OCI-LY7 (cell line): ENCODE measurements around the gene OPN1SW. TPM values are rescaled to one million over a fixed set of nuclear protein-coding genes. Genes with fewer than 3 reads are reported as not detected.

Experiments used
- BruUV-seq: library from RNA; stranded (reverse); fragments of 400-500 nt; replicated peaks from 2 replicates; lab custom pipeline; 2021; lab: Mats Ljungman, UMichigan
- CTCF ChIA-PET: fragments of 300-600 bp; sonication (Branson Sonifier 250); formaldehyde crosslinking; loops from one replicate; lab custom pipeline; 2022; ENCODE audit warnings: antibody characterized with exemption; ENCODE audit not compliant: unreplicated experiment; lab: Charles Lee
- POLR2A ChIA-PET: fragments of 300-600 bp; sonication (Branson Sonifier 250); formaldehyde crosslinking; loops from one replicate; lab custom pipeline; 2022; ENCODE audit warnings: antibody characterized with exemption; lab: Charles Lee
- DNase-seq: peaks from one replicate; pipeline ENCODE4 v3.0.0-alpha.2; 2015; ENCODE audit warnings: low spot score
- H2AFZ ChIP-seq: fragments of 200-600 bp; sonication (generic), shearing (Covaris generic); 2 replicates; pipeline ENCODE4 v1.6.1; 2014; ENCODE audit warnings: mild to moderate bottlenecking, antibody characterized with exemption, low read length, moderate library complexity
- H3K27ac ChIP-seq: fragments of 200-600 bp; sonication (generic); 2 replicates; pipeline ENCODE4 v1.5.1; 2014; ENCODE audit warnings: mixed run types, low read depth, mild to moderate bottlenecking, moderate library complexity, low read length, inconsistent platforms; ENCODE audit not compliant: poor library complexity, severe bottlenecking
- H3K36me3 ChIP-seq: fragments of 200-600 bp; sonication (generic); 2 replicates; pipeline ENCODE4 v1.6.1; 2014; ENCODE audit warnings: mild to moderate bottlenecking, antibody characterized with exemption, low read length, moderate library complexity, mixed read lengths; ENCODE audit not compliant: insufficient read depth
- H3K4me1 ChIP-seq: fragments of 200-600 bp; sonication (generic); 2 replicates; pipeline ENCODE4 v1.5.1; 2014; ENCODE audit warnings: mild to moderate bottlenecking, low read length; ENCODE audit not compliant: insufficient read depth, poor library complexity, severe bottlenecking
- H3K4me2 ChIP-seq: fragments of 200-600 bp; sonication (generic); 2 replicates; pipeline ENCODE4 v1.6.1; 2014; ENCODE audit warnings: mild to moderate bottlenecking, low read length
- H3K4me3 ChIP-seq: fragments of 200-600 bp; sonication (generic); 2 replicates; pipeline ENCODE4 v1.5.1; 2014; ENCODE audit warnings: mild to moderate bottlenecking, low read depth, low read length; ENCODE audit not compliant: poor library complexity, severe bottlenecking
- H3K79me2 ChIP-seq: fragments of 200-600 bp; sonication (generic); 2 replicates; pipeline ENCODE4 v1.6.1; 2016; ENCODE audit warnings: low read depth, mild to moderate bottlenecking, low read length, moderate library complexity, mixed read lengths; ENCODE audit not compliant: insufficient read depth
- H3K9me2 ChIP-seq: fragments of 200-600 bp; sonication (generic); 2 replicates; pipeline ENCODE4 v1.6.1; 2016; ENCODE audit warnings: mild to moderate bottlenecking, low read length, mixed read lengths; ENCODE audit not compliant: insufficient read depth
- H3K9me3 ChIP-seq: fragments of 200-600 bp; sonication (generic); 2 replicates; pipeline ENCODE4 v1.6.1; 2014; ENCODE audit warnings: mild to moderate bottlenecking, mixed run types, low read length, mixed read lengths
- H4K20me1 ChIP-seq: fragments of 200-600 bp; sonication (generic); 2 replicates; pipeline ENCODE4 v1.6.1; 2014; ENCODE audit warnings: mild to moderate bottlenecking, antibody characterized with exemption, low read length, moderate library complexity, mixed read lengths; ENCODE audit not compliant: insufficient read depth
- EZH2phosphoT487 ChIP-seq: fragments of 200-600 bp; sonication (generic); IDR thresholded peaks from 2 replicates; pipeline ENCODE4 v1.6.1; 2018; ENCODE audit warnings: low read depth, borderline replicate concordance, mild to moderate bottlenecking, mixed run types, antibody characterized with exemption, low read length, moderate library complexity, mixed read lengths
- intact Hi-C: fragments of 100-400 bp; cut with micrococcal nuclease; formaldehyde crosslinking; loops from one replicate; pipeline ENCODE4 v1.10.0; 2022; ENCODE audit not compliant: unreplicated experiment
- small RNA-seq: library from RNA; depleted of rRNA; stranded (forward); fragments of <200 nt; gene quantifications from one replicate; pipeline ENCODE3, GENCODE V24; 2014
- total RNA-seq, 2 experiments: library from RNA; depleted of rRNA in 1 of 2; stranded (reverse); fragments of >200 nt in 1 of 2; shearing (Covaris generic) in 1 of 2; gene quantifications; 2 replicates each; pipeline ENCODE4 v1.2.3, GENCODE V29; 2014 to 2022
- TF ChIP-seq, protein P1 (sequence below): fragments of 200-600 bp; sonication (generic); conservative IDR thresholded peaks from 2 replicates; pipeline ENCODE4 v1.5.1; 2014; ENCODE audit warnings: mild to moderate bottlenecking, antibody characterized with exemption, low read length, moderate library complexity, mixed read lengths

Gene OPN1SW
- total RNA-seq, 2 experiments from 2014 or later = not detected

- H2AFZ ChIP-seq = no peak overlapping the region
Observed at GRCh38 chr7:128725531-128725930, 50.1 kb downstream of the OPN1SW start.

GRCh38 chr7:128724743-128725142 is 50.9 kb downstream of the OPN1SW start:
- Histone ChIP-seq H3K79me2 (no peaks in the 10 kb centered on the region), H4K20me1 (no peaks in the 10 kb centered on the region), H3K4me2 (no peak overlapping the region), H3K27ac (no peak overlapping the region), H3K4me3 (no peak overlapping the region), H2AFZ (no peak overlapping the region), H3K4me1 (no peaks in the 10 kb centered on the region), H3K9me3 (no peaks in the 10 kb centered on the region), H3K36me3 (no peaks in the 10 kb centered on the region), H3K9me2 (no peaks in the 10 kb centered on the region)
- BruUV-seq = no TSS peak
- CTCF ChIA-PET = no interaction called here
- intact Hi-C loops = no loop called here
- no peak for TF ChIP-seq EZH2phosphoT487
- POLR2A ChIA-PET = interaction anchor here (0.6 to 1.1 kb wide), 3 partner anchors 16 to 505 kb away, joined by 3 to 7 read pairs (median 3); no protein-coding TSS in a partner anchor
- DNase-seq = no peak

More at GRCh38 chr7:128725531-128725930, 50.1 kb downstream of the OPN1SW start:
- no peaks in the 10 kb centered on the region for H3K36me3 ChIP-seq
- H3K4me2 ChIP-seq = no peak overlapping the region
- no peak overlapping the region for H3K4me3 ChIP-seq
- no peak overlapping the region for H3K27ac ChIP-seq
- intact Hi-C loops = no loop called here
- H3K9me2 ChIP-seq = no peaks in the 10 kb centered on the region
- POLR2A ChIA-PET = interaction anchor here (0.9 to 1.4 kb wide), 5 partner anchors 13 to 26 kb away, joined by 3 to 5 read pairs (median 4); no protein-coding TSS in a partner anchor
- H3K79me2 ChIP-seq = no peaks in the 10 kb centered on the region
- no peaks in the 10 kb centered on the region for H3K4me1 ChIP-seq
- no peaks in the 10 kb centered on the region for H3K9me3 ChIP-seq
- CTCF ChIA-PET = no interaction called here
- TF ChIP-seq, protein P1, sequence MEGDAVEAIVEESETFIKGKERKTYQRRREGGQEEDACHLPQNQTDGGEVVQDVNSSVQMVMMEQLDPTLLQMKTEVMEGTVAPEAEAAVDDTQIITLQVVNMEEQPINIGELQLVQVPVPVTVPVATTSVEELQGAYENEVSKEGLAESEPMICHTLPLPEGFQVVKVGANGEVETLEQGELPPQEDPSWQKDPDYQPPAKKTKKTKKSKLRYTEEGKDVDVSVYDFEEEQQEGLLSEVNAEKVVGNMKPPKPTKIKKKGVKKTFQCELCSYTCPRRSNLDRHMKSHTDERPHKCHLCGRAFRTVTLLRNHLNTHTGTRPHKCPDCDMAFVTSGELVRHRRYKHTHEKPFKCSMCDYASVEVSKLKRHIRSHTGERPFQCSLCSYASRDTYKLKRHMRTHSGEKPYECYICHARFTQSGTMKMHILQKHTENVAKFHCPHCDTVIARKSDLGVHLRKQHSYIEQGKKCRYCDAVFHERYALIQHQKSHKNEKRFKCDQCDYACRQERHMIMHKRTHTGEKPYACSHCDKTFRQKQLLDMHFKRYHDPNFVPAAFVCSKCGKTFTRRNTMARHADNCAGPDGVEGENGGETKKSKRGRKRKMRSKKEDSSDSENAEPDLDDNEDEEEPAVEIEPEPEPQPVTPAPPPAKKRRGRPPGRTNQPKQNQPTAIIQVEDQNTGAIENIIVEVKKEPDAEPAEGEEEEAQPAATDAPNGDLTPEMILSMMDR = no peak
- no peak for TF ChIP-seq EZH2phosphoT487
- H4K20me1 ChIP-seq = no peaks in the 10 kb centered on the region
- no TSS peak for BruUV-seq
- no peak for DNase-seq

Small RNAs within 50 kb of the gene (small RNA-seq; reads per million reads assigned to genes)
- gene RN7SL81P = not detected

Other genes starting within 250 kb of the OPN1SW start
- gene GARIN1A, start 103.5 kb downstream of the OPN1SW start, total RNA-seq (2014; rRNA removed; shearing (Covaris generic)) = 0.06 and 0.10 TPM in 2 replicates
- gene GARIN1A, start 103.5 kb downstream of the OPN1SW start, total RNA-seq (2022) = 0.29 and 0.33 TPM in 2 replicates
- 45.6 and 61.3 TPM in 2 replicates for gene CALU, start 36.4 kb downstream of the OPN1SW start, total RNA-seq (2014; rRNA removed; shearing (Covaris generic))
- gene CALU, start 36.4 kb downstream of the OPN1SW start, total RNA-seq (2022) = 52.8 and 57.7 TPM in 2 replicates
- 11.0 and 11.7 TPM in 2 replicates for gene CCDC136, start 16.2 kb upstream of the OPN1SW start, total RNA-seq (2014; rRNA removed; shearing (Covaris generic))
- 33.5 and 38.7 TPM in 2 replicates for gene CCDC136, start 16.2 kb upstream of the OPN1SW start, total RNA-seq (2022)
- gene FLNC, start 54.6 kb upstream of the OPN1SW start, total RNA-seq (2014; rRNA removed; shearing (Covaris generic)) = 0.03 and 0.05 TPM in 2 replicates
- 0.06 TPM in 2 replicates for gene FLNC, start 54.6 kb upstream of the OPN1SW start, total RNA-seq (2022)
- gene ATP6V1F, start 87.1 kb upstream of the OPN1SW start, total RNA-seq (2014; rRNA removed; shearing (Covaris generic)) = 84.9 and 108 TPM in 2 replicates
- gene ATP6V1F, start 87.1 kb upstream of the OPN1SW start, total RNA-seq (2022) = 149 and 155 TPM in 2 replicates
- gene KCP, start 134.9 kb upstream of the OPN1SW start, total RNA-seq (2014; rRNA removed; shearing (Covaris generic)) = 0.90 and 2.3 TPM in 2 replicates
- gene KCP, start 134.9 kb upstream of the OPN1SW start, total RNA-seq (2022) = 1.4 TPM in 2 replicates
- 3.9 and 8.2 TPM in 2 replicates for gene IRF5, start 162.1 kb upstream of the OPN1SW start, total RNA-seq (2014; rRNA removed; shearing (Covaris generic))
- gene IRF5, start 162.1 kb upstream of the OPN1SW start, total RNA-seq (2022) = 15.8 and 21.9 TPM in 2 replicates